Suppressor macrophage treated with lipopolysaccharide for 4 hours (primary cell): ENCODE measurements around the gene TTC9B.
"Not testable (repeated sequence)": the region's sequence is repeated elsewhere in the genome, so short reads cannot be mapped to it uniquely, and the experiment has no call there.

ENCODE experiments used
- DNase-seq: peaks from one replicate; pipeline ENCODE4 v3.0.0-alpha.2; 2020

Gene TTC9B

DNA sequence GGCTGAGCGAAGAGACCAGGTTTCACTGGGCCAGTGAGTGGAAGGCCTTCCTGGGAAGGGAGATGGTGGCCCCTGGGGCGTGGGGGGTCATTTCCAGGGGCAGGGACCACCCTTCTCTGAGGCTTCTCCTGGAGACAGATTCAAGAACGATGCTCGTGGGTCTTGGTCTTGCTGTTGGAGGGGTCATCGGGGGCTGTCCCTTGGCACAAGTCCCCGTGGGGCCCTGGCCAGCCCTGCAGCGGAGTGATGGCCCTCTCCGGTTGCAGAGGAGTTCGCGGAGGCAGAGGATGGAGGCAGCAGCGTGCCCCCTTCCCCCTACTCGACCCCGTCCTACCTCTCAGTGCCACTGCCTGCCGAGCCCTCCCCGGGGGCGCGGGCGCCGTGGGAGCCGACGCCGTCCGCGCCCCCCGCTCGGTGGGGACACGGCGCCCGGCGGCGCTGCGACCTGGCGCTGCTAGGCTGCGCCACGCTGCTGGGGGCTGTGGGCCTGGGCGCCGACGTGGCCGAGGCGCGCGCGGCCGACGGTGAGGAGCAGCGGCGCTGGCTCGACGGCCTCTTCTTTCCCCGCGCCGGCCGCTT lies 4.8 kb downstream of the TTC9B start:
- DNase-seq = no peak

DNA sequence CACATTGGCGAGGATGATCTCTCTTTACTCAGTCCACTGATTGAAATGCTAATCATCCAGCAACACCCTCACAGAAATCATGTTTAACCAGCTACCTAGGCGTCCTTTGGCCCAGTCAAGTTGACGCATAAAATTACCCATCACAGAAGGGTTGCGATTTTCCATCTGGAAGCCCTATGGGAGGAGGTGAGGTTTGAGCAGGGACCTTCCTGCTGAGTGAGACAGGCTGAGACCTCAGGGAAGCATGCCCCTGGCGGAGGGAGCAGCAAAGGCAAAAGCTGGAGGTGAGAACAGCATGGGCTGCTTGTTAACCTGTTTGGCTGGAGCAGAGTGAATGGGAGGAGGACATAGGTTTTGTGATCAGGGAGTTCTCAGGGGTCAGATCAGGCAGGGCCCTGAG lies 7.3 kb downstream of the TTC9B start:
- no peak for DNase-seq

DNA sequence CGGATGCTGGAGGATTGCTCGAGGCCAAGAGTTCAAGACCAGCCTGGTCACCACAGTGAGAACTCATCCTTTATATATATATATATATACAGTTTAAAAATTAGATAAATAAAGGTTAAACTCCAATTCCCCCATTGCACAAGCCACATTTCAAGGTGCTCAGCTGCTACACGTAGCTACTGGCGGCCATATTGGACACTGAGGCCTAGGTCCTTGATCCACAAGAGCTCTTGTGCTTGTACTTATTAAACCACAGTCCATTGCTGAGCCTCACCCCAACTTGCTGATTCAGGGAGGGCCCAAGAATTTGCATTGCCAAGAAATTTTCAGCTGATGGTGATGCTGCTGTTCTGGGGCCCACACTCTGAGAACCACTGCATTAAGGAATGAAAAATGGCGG lies 9.6 kb downstream of the TTC9B start:
- no peak for DNase-seq

DNA sequence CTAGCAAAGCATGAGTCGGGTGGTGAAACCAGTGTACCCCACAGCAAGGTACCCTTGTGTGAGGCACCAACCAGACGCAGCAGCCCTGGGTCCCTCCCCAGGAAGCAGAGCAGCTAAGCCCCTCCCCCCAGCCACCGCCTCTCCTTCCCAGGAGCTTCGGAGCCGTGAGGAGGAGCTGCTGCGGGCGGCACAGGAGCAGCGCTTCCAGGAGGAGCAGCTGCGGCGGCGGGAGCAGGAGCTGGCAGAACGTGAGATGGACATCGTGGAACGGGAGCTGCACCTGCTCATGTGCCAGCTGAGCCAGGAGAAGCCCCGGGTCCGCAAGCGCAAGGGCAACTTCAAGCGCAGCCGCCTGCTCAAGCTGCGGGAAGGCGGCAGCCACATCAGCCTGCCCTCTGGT lies 12.4 kb downstream of the TTC9B start:
- DNase-seq = no peak

DNA sequence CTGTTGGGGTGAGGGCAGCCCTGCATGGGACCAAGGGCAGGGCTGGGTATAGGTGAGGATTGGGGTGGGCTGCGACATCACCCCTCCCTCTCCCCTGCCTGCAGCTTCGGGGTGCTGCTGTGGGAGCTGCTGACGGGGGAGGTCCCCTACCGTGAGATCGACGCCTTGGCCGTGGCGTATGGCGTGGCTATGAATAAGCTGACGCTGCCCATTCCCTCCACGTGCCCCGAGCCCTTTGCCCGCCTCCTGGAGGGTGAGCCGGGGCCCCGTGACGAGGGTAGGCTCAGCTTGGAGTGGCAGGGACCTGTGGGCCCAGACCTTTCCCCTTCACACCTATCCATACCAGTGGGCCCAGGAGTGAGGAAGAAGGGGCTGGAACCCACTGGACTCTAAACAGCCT lies 13.8 kb downstream of the TTC9B start:
- DNase-seq = no peak

DNA sequence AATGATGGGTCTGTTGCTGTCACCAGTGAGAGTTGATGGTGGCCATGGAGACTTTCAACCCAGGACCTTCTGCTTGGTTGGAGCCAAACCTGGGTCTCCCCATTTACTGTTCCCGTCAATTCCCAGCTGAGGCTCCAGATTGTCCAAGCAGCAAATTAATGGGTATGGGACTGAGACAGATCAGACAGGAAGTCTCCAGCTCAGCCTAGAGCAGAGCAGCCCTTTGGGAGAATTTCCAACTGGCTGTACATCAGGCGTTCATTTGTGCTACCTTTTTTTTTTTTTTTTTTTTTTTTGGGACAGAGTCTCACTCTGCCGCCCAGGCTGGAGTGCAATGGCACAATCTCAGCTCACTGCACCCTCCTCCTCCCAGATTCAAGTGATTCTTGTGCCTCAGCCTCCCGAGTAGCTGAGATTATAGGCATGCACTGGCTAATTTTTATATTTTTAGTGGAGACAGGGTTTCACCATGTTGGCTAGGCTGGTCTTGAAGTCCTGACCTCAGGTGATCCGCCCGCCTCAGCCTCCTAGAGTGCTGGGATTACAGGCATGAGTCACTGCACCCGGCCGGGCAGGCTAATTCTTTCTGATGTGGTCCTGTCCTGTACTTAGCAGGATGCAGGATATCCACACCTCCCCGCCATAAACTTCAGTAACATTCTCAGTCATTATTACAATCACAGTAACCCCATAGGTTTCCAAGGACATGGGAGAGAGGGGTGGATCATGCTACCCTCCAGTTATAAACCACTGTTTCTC lies 17.7 kb downstream of the TTC9B start:
- DNase-seq = no peak

DNA sequence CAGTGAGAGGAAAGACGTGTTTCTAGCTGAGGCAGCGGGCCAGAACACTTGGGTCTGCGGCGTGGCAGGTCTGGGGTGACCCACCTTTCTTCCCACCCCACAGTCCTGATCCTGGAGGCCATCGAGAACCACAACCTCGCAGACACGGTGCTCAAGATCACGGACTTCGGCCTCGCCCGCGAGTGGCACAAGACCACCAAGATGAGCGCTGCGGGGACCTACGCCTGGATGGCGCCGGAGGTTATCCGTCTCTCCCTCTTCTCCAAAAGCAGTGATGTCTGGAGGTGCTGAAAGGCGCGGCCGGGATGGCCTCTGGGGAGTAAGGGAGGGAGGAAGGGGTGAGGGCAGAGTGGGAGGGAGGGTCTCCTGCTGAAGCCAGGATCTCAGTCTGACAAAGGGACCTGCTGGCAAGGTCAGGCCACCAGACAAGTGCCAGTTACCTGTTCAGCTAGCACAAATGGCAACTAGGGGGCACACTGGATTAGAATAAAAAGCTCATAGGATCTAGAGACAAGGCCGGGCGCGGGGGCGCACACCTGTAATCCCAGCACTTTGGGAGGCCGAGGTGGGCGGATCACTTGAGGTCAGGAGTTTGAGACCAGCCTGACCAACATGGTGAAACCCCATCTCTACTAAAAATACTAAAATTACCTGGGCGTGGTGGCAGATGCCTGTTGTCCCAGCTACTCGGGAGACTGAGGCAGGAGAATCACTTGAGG lies 19.8 kb downstream of the TTC9B start:
- DNase-seq = no peak

DNA sequence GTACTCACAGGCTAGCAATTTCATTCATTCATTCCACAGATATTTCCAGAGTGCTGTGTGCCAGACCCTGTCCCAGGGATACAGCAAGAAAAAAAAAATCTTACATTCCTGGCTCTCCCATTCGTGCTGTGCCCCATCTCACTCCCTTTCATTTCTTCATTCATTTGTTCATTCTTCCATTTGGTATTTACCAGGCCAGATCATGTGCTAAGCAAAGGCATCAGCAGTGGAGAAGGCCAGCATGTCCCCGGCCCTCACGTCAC lies 24.7 kb downstream of the TTC9B start:
- no peak for DNase-seq

DNA sequence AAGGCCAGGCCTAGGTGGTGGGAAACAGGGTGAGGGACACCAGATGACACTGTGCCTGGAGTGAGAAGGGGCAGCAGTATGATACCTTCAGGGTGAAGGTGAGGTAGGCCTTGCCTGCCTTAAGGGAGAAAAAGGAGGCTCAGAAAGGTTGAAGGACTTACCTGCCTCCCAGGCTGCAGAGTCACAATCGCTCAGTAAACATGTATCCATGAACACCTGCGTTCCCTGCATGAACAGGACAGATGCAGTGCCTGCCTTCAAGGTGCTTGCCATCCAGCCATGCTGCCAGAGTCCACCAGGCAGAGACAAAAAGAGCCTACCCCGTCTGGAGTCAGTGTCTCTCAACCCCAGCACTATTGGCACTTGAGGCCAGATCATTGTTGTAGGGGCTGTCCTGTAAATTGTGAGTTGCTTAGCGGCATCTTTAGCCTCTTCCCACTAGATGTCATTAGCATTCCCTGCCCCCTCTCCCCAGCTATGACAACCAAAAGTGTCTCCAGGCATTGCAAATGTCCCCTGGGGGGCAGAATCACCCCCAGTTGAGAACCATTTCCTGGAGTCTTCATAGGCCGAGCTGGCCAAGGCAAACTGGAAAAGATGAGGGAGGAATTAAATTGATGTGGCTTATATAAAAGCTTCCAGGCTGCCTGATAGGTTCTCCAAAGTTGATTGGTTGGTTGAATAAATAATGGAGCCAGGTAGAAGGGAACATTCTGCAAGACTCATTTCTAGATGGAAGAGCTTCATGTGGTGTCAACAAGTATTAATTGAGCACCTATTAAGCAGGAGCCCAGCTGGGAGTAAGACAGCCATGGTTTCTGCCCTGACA lies 25.2 kb downstream of the TTC9B start:
- DNase-seq = no peak

DNA sequence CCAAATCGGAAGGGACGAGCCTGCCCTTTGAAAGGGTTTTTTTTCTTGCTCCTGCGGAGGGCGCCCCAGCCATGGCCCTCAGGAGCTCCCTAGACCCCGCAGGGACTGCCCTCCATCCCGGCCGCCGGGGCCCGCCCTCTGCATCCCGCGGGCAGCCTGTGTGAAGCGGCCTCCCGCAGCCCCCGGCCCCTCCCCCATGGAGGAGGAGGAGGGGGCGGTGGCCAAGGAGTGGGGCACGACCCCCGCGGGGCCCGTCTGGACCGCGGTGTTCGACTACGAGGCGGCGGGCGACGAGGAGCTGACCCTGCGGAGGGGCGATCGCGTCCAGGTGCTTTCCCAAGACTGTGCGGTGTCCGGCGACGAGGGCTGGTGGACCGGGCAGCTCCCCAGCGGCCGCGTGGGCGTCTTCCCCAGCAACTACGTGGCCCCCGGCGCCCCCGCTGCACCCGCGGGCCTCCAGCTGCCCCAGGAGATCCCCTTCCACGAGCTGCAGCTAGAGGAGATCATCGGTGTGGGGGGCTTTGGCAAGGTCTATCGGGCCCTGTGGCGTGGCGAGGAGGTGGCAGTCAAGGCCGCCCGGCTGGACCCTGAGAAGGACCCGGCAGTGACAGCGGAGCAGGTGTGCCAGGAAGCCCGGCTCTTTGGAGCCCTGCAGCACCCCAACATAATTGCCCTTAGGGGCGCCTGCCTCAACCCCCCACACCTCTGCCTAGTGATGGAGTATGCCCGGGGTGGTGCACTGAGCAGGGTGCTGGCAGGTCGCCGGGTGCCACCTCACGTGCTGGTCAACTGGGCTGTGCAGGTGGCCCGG lies 26.1 kb downstream of the TTC9B start:
- peak; percentile 26 for DNase-seq

DNA sequence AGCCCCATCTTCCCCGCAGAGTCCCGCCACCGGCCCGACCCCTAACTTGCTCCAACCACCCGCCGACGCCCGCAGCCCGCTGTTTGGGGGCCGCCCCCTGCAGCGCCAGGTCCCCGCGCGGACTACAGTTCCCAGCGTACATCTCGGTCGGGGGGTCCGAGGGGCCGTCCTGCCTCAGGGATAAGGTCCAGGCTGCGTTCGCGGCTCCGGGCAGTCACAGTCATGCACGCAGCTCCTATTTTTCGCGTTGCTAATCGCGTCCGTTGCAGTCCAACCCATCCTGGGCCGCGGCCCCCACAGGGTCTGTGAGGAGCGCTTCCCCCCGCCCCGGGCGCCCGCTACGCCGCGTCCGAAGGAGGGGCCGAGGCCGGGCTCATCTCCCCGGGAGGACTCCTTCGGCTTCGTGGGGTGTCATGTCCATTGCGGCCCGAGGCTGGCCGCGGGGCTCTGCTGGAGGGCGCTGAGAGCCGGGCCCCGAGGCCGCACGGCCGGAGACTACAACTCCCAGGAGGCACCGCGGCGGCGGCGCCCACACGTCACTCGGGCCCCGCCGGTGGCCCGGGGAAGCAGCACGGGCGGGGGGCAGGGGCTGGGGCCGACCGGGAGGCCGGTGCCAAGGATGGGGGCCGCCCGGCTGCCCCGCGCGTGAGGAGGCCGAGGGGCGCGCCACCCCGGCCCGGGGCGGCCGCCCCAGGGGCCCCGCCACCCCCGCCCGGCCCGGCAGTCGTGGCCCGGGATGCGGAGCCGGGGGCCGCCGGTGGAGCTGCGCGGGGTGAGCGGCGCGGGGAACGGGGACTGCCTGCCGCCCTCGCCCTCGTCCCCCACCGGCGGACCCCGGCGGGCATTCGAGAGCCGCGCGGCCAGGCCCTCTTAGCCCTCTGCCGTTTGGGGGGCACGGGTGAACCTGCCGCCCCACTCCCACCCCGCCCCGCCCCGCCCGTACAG lies 27.0 kb downstream of the TTC9B start, which contains the start of gene MAP3K10:
TSS of gene MAP3K10 (plus strand) at position 536 of the 945 bp plus-strand sequence. CDS start 606 bp downstream, outside the sequence.
- peak; percentile 83 for DNase-seq

DNA sequence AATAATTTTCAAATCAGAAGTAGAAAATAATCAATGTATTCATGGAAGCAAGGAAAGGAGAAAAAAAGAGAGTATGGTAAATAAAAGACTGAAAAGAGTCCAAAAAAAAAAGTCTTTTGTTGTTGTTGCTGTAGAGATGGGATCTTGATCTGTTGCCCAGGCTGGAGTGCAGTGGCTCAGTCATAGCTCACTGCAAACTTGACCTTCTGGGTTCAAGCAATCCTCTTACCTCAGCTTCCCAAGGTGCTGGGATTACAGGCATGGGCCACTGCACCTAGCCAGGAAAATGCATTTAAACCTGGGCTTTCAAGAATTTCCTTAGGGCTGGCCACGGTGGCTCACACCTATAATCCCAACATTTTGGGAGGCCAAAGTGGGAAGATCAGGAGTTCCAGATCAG lies 33.9 kb downstream of the TTC9B start:
- DNase-seq = no peak

DNA sequence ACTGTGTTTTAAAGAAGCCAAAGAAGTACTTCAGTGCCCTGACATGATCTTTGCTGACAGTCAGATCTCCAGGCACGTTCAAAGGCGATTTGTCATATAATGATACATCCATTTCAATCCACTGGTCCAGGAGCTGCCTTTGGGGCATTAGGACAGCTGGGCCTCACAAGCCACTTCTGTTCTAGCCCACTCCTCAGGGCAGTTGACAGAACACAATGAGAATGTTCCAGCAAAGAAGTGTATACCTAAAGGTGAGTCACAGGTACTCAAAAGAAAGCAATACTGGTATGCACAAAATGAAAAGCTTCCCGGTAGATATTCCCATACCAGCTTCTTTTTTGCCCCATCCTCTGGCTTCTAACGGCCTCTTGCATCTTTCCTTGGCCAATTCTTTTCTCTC lies 39.4 kb downstream of the TTC9B start:
- DNase-seq = no peak

DNA sequence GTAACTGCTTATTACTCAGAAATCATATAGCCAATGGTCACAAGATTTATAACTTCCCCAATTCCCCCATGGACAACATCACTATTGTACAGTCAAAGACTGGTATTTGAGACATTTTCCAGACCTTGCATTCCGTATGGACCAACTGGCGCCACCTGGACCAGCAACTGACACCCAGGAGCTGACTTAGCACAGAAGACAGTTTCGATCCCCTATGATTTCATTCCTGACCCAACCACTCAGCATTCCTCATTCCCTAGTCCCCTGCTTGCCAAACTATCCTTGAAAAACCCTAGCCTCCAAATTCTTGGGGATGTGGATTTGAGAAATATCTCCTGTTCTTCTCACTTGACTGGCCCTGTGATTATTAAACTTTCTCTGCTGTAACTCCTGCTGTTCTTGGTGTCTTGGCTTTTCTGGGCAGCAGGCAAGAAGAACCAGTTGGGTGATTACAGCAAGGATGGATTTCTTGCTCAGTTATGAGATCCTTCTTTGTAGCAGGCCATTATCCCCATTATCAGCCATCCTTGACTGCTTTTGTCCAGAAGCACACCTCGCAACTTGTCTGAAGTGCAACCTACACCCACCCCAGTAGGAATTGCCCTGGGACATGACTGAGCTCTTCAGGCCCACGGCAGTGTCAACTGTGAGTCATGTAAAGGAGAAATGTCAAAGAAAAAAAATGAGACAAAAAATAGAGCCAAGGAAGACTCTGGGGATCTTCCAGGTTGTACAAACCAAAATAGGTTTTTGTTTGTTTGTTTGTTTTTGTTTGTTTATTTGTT lies 40.7 kb downstream of the TTC9B start:
- DNase-seq = peak; percentile 25

DNA sequence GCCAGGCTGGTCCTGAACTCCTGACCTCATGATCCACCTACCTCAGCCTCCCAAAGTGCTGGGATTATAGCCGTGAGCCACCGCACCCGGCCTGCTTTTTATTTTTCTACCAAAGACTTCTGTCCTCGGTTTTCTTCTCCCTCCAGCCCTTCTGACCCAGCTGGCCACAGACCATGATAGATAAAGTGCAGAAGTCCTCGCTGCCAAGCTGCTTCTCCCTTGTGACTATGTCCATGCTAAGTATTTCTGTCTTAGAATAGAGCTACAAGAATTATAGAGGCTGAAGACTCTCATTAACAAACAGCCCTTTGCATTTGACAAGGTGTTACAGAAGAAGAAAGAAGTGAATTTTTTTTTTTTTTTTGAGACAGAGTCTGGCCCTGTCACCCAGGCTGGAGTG lies 42.4 kb downstream of the TTC9B start:
- DNase-seq = no peak

DNA sequence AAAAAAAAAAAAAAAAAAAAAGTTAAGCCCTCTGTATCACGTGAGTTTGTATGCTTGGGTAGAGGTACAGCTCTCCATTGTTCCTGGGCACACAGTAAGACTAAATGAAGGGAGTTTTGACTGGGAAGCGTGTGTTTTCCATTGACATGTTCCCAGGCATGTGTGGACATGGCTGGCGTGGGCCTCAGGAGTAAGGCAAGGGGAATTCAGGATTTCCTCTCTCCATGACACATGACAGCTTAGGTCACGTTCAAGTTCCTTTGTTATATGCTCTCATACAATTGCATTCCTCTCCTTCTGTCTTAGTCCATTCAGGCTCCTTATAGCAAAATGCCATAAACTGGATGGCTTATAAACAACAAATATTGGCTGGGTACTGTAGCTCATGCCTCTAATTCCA lies 44.1 kb downstream of the TTC9B start:
- no peak for DNase-seq

DNA sequence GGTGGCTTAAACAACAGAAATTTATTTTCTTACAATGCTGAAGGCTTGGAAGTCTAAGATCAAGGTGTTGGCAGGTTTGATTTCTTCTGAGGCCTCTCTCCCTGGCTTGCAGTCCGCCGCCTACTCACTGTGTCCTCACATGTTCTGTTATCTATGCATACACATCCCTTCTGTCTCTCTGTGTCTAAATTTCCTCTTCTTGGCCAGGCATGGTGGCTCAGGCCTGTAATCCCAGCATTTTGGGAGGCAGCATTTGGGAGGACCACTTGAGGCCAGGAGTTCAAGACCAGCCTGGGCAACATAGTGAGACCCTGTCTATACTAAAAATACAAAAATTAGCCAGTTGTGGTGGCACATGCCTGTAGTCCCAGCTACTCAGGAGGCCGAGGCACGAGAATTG lies 46.9 kb downstream of the TTC9B start:
- not testable (repeated sequence) for DNase-seq

DNA sequence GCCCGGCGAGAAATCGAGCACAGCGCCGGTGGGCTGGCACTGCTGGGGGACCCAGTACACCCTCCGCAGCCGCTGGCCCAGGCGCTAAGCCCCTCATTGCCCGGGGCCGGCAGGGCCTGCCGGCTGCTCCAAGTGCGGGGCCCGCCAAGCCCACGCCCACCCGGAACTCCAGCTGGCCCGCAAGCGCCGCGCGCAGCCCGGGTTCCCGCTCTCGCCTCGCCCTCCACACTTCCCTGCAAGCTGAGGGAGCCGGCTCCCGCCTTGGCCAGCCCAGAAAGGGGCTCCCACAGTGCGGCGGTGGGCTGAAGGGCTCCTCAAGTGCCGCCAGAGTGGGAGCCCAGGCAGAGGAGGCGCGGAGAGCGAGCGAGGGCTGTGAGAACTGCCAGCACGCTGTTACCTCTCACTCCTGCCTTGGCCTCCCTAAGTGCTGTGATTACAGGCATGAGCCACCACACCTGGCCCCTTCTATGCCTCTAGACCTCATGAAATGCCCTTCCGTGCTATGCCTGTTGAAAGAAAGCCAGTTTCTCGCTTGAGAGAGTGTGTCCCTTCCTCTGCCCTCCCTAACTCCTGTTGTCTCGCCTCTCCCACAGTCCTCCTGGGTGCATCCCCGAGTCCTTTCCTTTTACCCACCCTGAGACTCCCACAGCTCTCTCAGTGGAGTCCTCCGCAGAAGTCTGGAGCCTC lies 47.7 kb downstream of the TTC9B start:
- not testable (repeated sequence) for DNase-seq

DNA sequence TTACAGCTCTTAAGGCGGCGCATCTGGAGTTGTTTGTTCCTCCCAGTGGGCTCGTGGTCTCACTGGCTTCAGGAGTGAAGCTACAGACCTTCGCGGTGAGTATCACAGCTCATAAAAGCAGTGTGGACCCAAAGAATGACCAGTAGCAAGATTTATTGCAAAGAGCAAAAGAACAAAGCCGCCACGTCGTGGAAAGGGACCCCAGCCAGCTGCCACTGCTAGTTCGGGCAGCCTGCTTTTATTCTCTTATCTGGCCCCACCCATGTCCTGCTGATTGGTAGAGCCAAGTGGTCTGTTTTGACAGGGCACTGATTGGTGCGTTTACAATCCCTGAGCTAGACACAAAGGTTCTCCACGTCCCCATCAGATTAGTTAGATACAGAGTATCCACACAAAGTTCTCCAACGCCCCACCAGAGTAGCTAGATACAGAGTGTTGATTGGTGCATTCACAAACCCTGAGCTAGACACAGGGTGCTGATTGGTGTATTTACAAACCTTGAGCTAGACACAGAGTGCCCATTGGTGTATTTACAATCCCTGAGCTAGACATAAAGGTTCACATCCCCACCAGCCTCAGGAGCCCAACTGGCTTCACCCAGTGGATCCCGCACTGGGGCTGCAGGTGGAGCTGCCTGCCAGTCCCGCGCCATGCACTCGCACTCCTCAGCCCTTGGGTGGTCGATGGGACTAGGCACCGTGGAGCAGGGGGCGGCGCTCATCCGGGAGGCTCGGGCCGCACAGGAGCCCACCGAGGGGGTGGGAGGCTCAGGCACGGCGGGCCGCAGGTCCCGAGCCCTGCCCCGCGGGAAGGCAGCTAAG lies 48.5 kb downstream of the TTC9B start:
- DNase-seq = not testable (repeated sequence)
